ENCODE results near the gene DHX35.

DNA sequence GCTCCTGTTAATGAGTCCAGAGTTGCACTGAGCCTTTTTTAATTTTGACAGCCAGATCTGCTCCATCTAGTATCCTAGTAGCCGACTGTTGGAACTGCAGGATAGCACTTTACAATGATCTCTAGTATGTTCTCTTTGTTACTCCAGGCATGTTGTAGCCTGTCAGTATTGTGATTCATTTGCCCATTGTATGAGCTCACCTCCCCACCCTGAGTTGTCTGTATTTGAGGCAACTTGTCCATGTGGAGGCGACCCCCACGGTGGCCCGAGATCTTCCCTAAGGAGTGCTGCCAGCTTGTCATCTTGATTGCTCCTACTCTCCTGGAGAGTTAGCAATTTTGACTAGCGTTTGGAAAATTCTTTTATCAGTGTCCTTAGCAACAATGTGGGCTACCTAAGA is 67.2 kb downstream of the DHX35 start:
- TF ChIP-seq POLR2A (IDR thresholded peaks at IDR 0.05) (no peak), CTCF (IDR thresholded peaks at IDR 0.05) (no peak)

Data from stomach (tissue), 4 donors.